PC-9 (cell line): ENCODE results near the gene ADIG.

ENCODE experiments used
- EZH2 ChIP-seq: fragments of 200-600 bp; sonication (generic); IDR thresholded peaks from 2 replicates; pipeline ENCODE4 v1.8.0; 2017; ENCODE audit warnings: antibody characterized with exemption, low read depth
- TF ChIP-seq, protein P1 (sequence below): fragments of 200-600 bp; sonication (generic); conservative IDR thresholded peaks from 2 replicates; pipeline ENCODE4 v1.6.1; 2017; ENCODE audit warnings: mixed run types, antibody characterized with exemption, mild to moderate bottlenecking, moderate library complexity

GRCh38 chr20:38599410-38599882 is 18.4 kb downstream of the ADIG start:
- TF ChIP-seq, protein P1, sequence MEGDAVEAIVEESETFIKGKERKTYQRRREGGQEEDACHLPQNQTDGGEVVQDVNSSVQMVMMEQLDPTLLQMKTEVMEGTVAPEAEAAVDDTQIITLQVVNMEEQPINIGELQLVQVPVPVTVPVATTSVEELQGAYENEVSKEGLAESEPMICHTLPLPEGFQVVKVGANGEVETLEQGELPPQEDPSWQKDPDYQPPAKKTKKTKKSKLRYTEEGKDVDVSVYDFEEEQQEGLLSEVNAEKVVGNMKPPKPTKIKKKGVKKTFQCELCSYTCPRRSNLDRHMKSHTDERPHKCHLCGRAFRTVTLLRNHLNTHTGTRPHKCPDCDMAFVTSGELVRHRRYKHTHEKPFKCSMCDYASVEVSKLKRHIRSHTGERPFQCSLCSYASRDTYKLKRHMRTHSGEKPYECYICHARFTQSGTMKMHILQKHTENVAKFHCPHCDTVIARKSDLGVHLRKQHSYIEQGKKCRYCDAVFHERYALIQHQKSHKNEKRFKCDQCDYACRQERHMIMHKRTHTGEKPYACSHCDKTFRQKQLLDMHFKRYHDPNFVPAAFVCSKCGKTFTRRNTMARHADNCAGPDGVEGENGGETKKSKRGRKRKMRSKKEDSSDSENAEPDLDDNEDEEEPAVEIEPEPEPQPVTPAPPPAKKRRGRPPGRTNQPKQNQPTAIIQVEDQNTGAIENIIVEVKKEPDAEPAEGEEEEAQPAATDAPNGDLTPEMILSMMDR = no peak
- no peak for TF ChIP-seq EZH2
